NCI-H187 (cell line): Measurements from ENCODE around the gene KRTAP1-3.
"Not testable (repeated sequence)": the region's sequence is repeated elsewhere in the genome, so short reads cannot be mapped to it uniquely, and the experiment has no call there.

Experiments used
- DNase-seq, 2 experiments: peaks; one replicate each; lab custom pipeline; 2025; lab: John Stamatoyannopoulos, UW

KRTAP1-3 gene

GRCh38 chr17:41054025-41054424 lies 19.4 kb upstream of the KRTAP1-3 start:
- DNase-seq, result no peak

DNA sequence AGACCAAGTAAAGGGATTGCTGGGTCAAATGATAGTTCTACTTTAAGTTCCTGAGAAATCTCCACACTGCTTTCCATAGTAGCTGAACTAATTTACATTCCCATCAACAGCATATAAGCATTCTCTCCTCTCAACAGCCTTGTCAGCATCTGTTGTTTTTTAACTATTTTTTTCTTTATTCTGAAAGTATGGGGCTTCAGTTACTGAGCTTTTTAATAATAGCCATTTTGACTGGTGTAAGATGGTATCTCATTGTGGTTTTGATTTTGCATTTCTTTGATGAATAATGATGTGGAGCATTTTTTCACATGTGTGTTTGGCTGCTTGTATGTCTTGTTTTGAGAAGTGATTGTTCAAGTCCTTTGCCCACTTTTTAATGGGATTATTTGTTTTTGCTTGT lies 17.9 kb upstream of the KRTAP1-3 start:
- no peak for DNase-seq

- DNase-seq, result no peak
Measured at GRCh38 chr17:41049110-41049509, 14.4 kb upstream of the KRTAP1-3 start.

- no peak for DNase-seq
Measured at GRCh38 chr17:41048441-41048840, 13.8 kb upstream of the KRTAP1-3 start.

DNA sequence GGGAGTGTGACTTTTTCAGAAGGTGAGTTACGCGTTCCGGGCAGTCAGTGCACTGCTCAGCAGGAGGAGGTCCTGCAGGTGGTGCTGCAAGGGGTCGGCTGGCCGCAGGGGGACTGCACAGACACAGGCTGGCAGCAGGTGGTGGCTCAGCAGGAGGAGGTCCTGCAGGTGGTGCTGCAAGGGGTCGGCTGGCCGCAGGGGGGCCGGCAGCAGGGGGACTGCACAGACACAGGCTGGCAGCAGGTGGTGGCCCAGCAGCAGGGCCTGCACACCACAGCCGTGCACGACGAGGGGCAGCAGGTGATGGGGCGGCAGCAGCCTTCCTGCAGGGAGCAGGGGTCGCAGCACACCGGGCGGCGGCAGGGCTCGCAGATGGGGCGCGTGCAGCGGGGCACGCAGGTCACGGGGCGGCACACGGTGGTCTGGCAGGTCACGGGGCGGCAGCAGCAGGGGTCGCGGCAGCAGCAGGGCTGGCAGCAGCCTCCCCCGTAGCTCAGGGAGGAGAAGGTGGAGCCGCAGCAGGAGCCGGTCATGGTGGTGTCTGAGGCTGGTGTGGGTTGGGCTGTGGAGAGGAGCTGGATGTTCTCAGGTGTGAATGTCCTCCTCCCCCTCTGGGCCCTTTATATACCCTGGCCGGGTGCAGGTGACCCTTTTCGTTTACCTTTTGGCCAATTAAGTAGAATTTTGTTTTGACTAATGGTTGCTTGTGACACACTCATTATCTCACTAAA lies 12.2 kb upstream of the KRTAP1-3 start, which contains the start of gene KRTAP2-1:
TSS of gene KRTAP2-1 (minus strand) at position 582 of the 731 bp plus-strand sequence. CDS start at position 533, 49 bp downstream.
- not testable (repeated sequence) for DNase-seq

- DNase-seq, result no peak
Measured at GRCh38 chr17:41042953-41043352, 8.3 kb upstream of the KRTAP1-3 start.

DNA sequence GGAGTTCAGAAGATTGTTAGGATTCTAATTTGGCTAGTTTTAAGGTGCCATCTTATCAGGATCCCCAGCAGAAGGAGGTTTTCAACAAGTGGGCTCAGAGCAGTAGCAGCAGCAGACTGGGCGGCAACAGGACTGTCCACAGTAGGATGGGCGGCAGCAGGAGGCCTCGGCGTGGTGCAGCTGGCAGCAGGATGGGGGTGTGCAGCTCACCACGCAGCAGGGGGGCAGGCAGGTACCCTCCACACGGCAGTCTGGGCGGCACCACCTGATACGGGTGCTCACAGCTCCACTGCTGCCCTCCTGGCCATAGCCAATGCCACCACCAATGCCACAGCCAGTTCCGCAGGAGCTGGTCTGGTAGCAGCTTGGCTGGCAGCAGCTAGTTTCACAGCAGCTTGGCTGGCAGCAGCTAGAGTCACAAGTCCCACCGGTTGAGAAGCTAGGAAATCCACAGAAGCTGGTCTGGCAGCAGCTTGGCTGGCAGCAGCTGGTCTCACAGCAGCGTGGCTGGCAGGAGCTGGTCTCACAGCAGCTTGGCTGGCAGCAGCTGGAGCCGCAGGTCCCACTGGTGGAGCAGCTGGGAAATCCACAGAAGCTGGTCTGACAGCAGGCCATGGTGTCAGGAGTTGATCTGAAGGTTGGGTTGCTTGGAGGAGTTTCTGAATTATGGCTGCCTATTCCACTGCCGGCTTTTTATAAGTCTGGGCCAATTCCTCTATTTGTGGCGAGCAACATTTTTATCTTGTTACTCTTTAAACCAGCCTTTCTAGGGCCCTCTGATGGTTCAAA lies 6.3 kb upstream of the KRTAP1-3 start, which contains the start of gene KRTAP1-1:
TSS of gene KRTAP1-1 (minus strand) at position 668 of the 789 bp plus-strand sequence. CDS start at position 615, 53 bp downstream.
- DNase-seq, result not testable (repeated sequence)

GRCh38 chr17:41037853-41038350 lies 3.2 kb upstream of the KRTAP1-3 start:
- DNase-seq, result no peak

DNA sequence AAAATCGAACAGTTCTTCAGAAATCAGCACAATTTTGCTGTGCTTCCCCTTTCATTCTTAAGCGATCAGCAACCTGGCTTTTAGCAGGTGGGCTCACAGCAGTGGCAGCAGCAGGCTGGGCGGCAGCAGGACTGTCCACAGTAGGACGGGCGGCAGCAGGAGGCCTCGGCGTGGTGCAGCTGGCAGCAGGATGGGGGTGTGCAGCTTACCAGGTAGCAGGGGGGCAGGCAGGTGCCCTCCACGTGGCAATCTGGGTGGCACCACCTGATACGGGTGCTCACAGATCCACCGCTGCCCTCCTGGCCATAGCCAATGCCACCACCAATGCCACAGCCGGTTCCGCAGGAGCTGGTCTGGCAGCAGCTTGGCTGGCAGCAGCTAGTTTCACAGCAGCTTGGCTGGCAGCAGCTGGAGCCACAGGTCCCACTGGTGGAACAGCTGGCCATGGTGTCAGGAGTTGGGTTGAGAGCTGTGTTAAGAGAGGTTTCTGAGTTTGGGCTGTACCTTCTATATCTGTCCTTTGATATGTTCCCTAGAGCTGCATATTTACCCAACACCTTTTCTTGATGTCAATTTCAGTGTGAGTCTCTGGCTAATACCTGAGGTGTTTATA lies 4.9 kb downstream of the KRTAP1-3 start, which contains the start of gene KRTAP1-4:
TSS of gene KRTAP1-4 (minus strand) at position 563 of the 613 bp plus-strand sequence. CDS start at position 446, 117 bp downstream.
- no peak for DNase-seq

- DNase-seq, result no peak
Measured at GRCh38 chr17:41026715-41027471, 7.8 kb downstream of the KRTAP1-3 start, which contains the start of gene KRTAP1-5. Gene KRTAP1-5, minus strand, starts transcription at chr17:41027208. Its CDS starts 53 bp downstream, at chr17:41027155.

DNA sequence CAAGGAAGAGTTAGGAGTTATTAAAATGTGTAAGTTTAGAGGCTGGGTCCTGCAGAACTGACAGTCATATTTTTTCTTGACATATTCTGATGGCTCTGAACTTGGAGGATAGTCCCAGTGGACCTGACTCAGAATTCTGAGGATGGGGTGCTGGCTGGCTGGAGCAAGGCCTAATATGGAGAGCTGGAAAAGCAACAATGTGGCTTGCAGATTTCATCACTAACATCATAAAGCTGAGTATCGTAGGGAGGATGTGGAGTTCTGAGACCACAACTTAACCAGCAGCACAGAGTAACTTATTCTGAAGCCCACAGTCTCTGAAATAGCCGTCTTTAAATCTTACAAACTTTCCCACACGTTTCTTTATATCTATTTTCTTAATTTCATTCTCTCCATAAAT lies 10.0 kb downstream of the KRTAP1-3 start:
- no peak for DNase-seq

DNA sequence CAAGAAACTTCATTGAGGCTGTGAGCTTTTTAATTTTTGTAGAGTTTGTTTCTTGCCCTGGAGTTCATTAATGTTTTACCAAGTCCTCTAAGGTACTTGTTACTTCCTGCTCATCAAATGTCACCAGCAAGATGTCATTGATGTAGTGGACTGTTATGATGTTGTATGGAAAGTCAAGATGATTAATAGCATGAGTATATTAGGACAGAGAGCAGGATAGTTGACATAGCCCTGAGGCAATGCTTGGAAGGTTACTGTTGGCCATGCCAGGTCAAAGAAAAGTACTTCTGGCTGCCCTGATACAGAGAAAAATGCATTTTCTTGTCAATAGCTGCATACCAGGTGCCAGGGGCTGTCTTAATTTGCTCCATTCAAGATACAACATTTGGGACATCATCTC lies 14.3 kb downstream of the KRTAP1-3 start:
- no peak for DNase-seq

DNA sequence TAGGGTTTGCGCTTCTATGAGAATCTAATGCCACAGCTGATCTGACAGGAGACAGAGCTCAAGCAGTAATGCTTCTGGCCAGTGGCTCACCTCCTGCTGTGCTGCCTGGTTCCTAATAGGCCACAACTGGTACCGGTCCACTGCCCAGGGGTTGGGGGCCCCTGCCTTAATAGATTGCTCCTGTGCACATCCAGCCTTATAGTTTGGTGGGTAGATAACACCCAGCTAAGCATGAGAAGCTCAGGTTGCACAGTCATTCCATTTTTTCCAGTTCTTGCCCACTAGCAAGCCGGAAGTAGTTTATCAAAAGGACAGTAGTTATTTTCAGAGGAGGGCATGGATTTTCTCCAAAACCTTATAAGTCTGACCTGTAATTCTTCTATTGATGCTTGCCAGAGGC lies 15.3 kb downstream of the KRTAP1-3 start:
- DNase-seq, result no peak

DNA sequence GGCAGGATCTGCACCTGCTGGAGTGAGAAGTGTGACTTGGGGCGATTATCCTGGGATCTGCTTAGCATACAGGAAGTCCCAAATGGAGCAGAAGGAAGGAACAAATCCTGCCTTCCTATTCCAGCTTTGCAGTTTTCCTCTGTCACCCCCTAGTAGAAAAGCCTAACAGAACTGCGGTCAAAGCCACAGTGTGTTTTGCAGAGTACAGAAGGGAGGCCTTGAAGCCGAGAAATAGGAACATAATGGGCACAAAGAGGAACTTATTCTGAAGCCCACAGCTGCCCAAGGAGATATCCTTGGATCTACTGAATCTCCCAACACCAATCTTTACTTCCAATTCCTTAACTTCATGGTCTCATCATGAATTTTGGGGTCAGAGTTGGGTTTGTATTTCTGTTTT lies 16.1 kb downstream of the KRTAP1-3 start:
- DNase-seq, result no peak

DNA sequence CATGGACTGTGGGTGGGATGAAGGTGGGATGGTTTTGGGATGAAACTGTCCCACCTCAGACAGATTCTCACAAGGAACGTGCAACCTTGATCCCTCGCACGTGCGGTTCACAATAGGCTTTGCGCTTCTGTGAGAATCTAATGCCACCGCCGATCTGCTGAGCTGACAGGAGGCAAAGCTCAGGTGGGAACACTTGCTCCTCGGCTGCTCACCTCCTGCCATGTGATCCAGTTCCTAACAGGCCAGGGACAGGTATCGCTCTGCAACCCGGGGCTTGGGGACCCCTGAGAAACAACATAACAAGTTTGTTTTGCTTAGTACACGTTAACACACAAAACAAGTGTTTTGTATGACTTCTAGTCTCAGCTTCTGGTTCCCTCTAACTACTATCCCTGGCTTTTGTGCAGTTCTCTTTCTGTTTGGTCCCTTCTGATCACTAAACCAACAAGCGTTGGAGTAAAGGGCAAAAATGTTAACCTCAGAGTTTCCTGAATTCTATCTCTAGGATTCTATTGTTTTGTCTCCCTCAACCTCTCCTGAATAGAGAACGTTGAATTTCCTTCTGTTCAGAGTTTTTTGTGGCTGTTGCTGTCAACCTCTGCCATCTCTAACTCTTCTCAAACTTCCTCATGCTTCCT lies 18.0 kb downstream of the KRTAP1-3 start:
- no peak for DNase-seq

- DNase-seq, result no peak
Measured at GRCh38 chr17:41015454-41015853, 19.2 kb downstream of the KRTAP1-3 start.

DNA sequence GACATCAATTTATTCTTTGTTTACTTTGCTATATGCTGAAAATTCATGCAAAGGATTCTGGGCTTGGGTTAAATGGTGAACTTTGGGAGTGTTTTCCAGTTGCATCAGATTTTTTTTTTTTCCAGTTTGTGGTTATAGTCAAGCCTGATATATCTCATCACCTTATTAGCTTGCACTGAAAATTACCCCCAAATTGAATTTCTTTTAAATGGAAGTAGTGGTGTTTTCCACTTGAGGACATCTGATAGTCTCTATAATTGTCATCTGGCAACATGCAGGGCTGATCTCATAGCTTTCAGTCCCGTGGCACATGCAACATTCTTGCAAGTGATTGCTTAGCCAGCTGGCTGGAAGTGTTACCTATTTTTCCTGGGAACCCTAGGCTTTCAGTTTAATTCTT lies 21.1 kb downstream of the KRTAP1-3 start:
- DNase-seq, result no peak

GRCh38 chr17:41013181-41013580 lies 21.5 kb downstream of the KRTAP1-3 start:
- no peak for DNase-seq

GRCh38 chr17:41012326-41013120 lies 22.2 kb downstream of the KRTAP1-3 start:
- no peak for DNase-seq

- no peak for DNase-seq
Measured at GRCh38 chr17:41010441-41010840, 24.2 kb downstream of the KRTAP1-3 start.
